Kidney (tissue), 14 donors: Measurements from ENCODE around the gene RAB3IL1. TPM values are rescaled to one million over a fixed set of nuclear protein-coding genes. Genes with fewer than 3 reads are reported as not detected.

Experiments
- DNase-seq, 5 donors: peaks; one replicate each; pipeline ENCODE4 v3.0.0-alpha.2; 2013 to 2020
- FAIRE-seq: peaks from 2 replicates; lab custom pipeline; 2012; peaks lifted over from hg19 to GRCh38; lab: Jason Lieb, UNC
- H3K27ac ChIP-seq, 2 donors: one replicate each; pipeline ENCODE4 v1.7.0; 2013; ENCODE audit warnings: low read depth in 2 of 2, low read length in 2 of 2, inconsistent platforms in 1 of 2
- H3K27me3 ChIP-seq: one replicate; pipeline ENCODE4 v1.7.1; 2013; ENCODE audit warnings: low read length, inconsistent platforms; ENCODE audit not compliant: control insufficient read depth, insufficient read depth
- H3K36me3 ChIP-seq, 3 donors: one replicate each; pipeline versions ENCODE4 v1.7.0 to v1.7.1; 2013; ENCODE audit warnings: low read length in 3 of 3, control low read depth in 1 of 3, inconsistent platforms in 1 of 3; ENCODE audit not compliant: insufficient read depth in 3 of 3, control insufficient read depth in 2 of 3
- H3K4me1 ChIP-seq, 3 donors: one replicate each; pipeline versions ENCODE4 v1.7.0 to v1.7.1; 2013; ENCODE audit warnings: low read length in 3 of 3, inconsistent platforms in 1 of 3, low read depth in 1 of 3; ENCODE audit not compliant: control insufficient read depth in 2 of 3, insufficient read depth in 2 of 3
- H3K4me3 ChIP-seq, 3 donors: one replicate each; pipeline versions ENCODE4 v1.7.0 to v1.8.1; 2013; ENCODE audit warnings: low read length in 3 of 3, control low read depth in 1 of 3, inconsistent platforms in 1 of 3
- H3K9ac ChIP-seq, 3 donors: one replicate each; pipeline versions ENCODE4 v1.7.0 to v1.7.1; 2013; ENCODE audit warnings: low read length in 3 of 3, control low read depth in 1 of 3, inconsistent platforms in 1 of 3
- H3K9me3 ChIP-seq, 3 donors: one replicate each; pipeline versions ENCODE4 v1.7.0 to v1.7.1; 2013; ENCODE audit warnings: low read length in 3 of 3, control low read depth in 1 of 3, inconsistent platforms in 1 of 3; ENCODE audit not compliant: control insufficient read depth in 2 of 3, insufficient read depth in 1 of 3
- CTCF ChIP-seq: IDR thresholded peaks from 3 replicates; pipeline ENCODE4 v1.5.1; 2012; ENCODE audit warnings: mild to moderate bottlenecking, moderate library complexity, borderline replicate concordance; ENCODE audit not compliant: insufficient read depth; ENCODE audit errors: extremely low read depth
- intact Hi-C: fragments of 100-400 bp; cut with DNase I; formaldehyde crosslinking; loops from one replicate; pipeline ENCODE4 v1.11.1; 2022
- polyA plus RNA-seq: library from polyadenylated mRNA; stranded (reverse); fragments of 350-450 nt; fragmentation: Illumina TruSeq; extraction: RNeasy Lipid Tissue Mini Kit (QIAGEN cat#74804); gene quantifications from one replicate; pipeline ENCODE4 v1.2.3, GENCODE V29; 2014; ENCODE audit warnings: low read depth, low replicate concordance; ENCODE audit not compliant: insufficient read depth
- total RNA-seq: library from RNA; stranded (reverse); fragmentation: NEBNext Ultra II Directional; extraction: Animal tissue kit (Norgen Biotek cat#: 25700); gene quantifications from one replicate; pipeline ENCODE4 v1.2.1, GENCODE V29; 2021
- donor health status: control.
- donor health status: control.
- donor health status: control.
- donor health status: control.
- donor health status: control.
- donor health status: DM: yes; HTN: yes; CAD: no.
- donor health status: Normal renal cell carcinoma (clear cell type).

The RAB3IL1 gene
- total and polyA plus RNA-seq, 2 donors from 2014 or later: 14.6 to 27.8 TPM

- FAIRE-seq (no peak), DNase-seq (peak in 1 of 5 donors; percentile 40)
- Histone ChIP-seq H3K36me3 (no peaks in the 10 kb centered on the region), H3K9ac (no peak overlapping the region), H3K9me3 (no peaks in the 10 kb centered on the region), H3K27me3 (no peaks in the 10 kb centered on the region), H3K27ac (peak overlapping the region in 1 of 2 donors; percentile 70), H3K4me3 (peak overlapping the region in 1 of 3 donors; percentile 53), H3K4me1 (peaks cover 6 to 21% (median 13%) of the 10 kb centered on the region in 3 donors)
- intact Hi-C loops: no loop called here
- TF ChIP-seq CTCF: no peak
These were observed 1.0 kb upstream of the RAB3IL1 start for GRCh38 chr11:61918251-61918937.

- FAIRE-seq (no peak), DNase-seq (peak in 1 of 5 donors; percentile 74)
- Histone ChIP-seq H3K4me1 (peaks cover 0 to 22% (median 5%) of the 10 kb centered on the region in 3 donors), H3K27me3 (no peaks in the 10 kb centered on the region), H3K36me3 (no peaks in the 10 kb centered on the region), H3K9ac (peak overlapping the region in 1 of 3 donors; percentile 19), H3K4me3 (peak overlapping the region; percentile 26 to 55 (median 53)), H3K9me3 (no peaks in the 10 kb centered on the region), H3K27ac (peak overlapping the region; percentile 37 to 51)
- intact Hi-C loops: no loop called here
- TF ChIP-seq CTCF: no peak
These were observed 531 bp downstream of the RAB3IL1 start for GRCh38 chr11:61916737-61917333.

GRCh38 chr11:61914471-61915171 lies 2.7 kb downstream of the RAB3IL1 start:
- no peak overlapping the region for H3K4me3 ChIP-seq
- H3K27ac ChIP-seq: no peak overlapping the region
- peaks cover 0 to 22% (median 5%) of the 10 kb centered on the region in 3 donors for H3K4me1 ChIP-seq
- H3K9ac ChIP-seq: no peak overlapping the region
- no peak for TF ChIP-seq CTCF
- H3K27me3 ChIP-seq: no peaks in the 10 kb centered on the region
- DNase-seq: no peak
- no peaks in the 10 kb centered on the region for H3K9me3 ChIP-seq
- no peak for FAIRE-seq
- intact Hi-C loops: no loop called here
- no peaks in the 10 kb centered on the region for H3K36me3 ChIP-seq
